Panc1 (cell line): ENCODE results near the gene NTRK3.

ENCODE experiments used
- POLR2AphosphoS5 ChIP-seq: IDR thresholded peaks from 2 replicates; pipeline ENCODE4 v1.6.1; 2012; ENCODE audit warnings: mild to moderate bottlenecking, low read depth, low read length, moderate library complexity
- TF ChIP-seq, protein P1 (sequence below): fragments of 450-650 bp; IDR thresholded peaks from 2 replicates; pipeline ENCODE4 v1.5.1; 2017; ENCODE audit warnings: mild to moderate bottlenecking
- TF ChIP-seq, protein P2 (sequence below), 2 experiments: IDR thresholded peaks; 2 replicates each; pipeline ENCODE4 v1.6.1; 2011 to 2012; ENCODE audit warnings: low read depth in 2 of 2, control low read depth in 1 of 2, low read length in 1 of 2, mild to moderate bottlenecking in 1 of 2, moderate library complexity in 1 of 2; ENCODE audit not compliant: insufficient read depth in 1 of 2

DNA sequence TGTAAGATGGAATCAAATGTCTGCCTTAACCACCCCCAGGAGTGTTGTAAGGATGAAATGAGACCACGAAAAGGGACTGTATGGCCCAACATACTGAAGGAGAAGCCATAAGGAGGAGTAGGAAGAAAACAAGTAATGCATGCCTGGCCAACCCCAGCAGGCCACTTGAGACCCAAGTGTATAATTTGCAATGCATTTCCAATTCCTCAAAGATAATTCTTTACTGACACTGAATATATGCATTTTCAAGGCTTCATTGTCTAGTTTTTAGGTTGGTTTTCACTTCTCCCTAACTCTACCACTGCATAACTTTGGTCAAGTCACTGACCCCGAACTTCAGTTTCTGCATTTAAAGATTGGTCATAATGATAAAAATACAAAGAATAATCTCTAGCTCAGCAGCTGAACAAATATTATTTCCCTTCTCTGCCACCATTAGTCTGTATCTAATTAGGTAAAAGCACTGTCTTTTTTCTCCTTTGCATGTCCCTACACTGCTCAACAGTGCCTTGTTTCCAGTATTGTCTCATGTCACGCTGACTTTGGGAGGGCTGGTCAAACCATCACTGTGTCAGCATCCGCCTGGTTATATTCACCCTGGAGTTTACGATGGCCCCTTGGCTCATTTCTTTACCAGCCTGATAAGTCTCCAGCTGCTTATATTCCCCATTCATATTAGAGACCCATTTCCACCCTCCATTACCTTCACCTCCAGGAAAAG lies 378.6 kb downstream of the NTRK3 start:
- TF ChIP-seq POLR2AphosphoS5 = no peak
- TF ChIP-seq, protein P1, sequence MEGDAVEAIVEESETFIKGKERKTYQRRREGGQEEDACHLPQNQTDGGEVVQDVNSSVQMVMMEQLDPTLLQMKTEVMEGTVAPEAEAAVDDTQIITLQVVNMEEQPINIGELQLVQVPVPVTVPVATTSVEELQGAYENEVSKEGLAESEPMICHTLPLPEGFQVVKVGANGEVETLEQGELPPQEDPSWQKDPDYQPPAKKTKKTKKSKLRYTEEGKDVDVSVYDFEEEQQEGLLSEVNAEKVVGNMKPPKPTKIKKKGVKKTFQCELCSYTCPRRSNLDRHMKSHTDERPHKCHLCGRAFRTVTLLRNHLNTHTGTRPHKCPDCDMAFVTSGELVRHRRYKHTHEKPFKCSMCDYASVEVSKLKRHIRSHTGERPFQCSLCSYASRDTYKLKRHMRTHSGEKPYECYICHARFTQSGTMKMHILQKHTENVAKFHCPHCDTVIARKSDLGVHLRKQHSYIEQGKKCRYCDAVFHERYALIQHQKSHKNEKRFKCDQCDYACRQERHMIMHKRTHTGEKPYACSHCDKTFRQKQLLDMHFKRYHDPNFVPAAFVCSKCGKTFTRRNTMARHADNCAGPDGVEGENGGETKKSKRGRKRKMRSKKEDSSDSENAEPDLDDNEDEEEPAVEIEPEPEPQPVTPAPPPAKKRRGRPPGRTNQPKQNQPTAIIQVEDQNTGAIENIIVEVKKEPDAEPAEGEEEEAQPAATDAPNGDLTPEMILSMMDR = no peak
- TF ChIP-seq, protein P2, sequence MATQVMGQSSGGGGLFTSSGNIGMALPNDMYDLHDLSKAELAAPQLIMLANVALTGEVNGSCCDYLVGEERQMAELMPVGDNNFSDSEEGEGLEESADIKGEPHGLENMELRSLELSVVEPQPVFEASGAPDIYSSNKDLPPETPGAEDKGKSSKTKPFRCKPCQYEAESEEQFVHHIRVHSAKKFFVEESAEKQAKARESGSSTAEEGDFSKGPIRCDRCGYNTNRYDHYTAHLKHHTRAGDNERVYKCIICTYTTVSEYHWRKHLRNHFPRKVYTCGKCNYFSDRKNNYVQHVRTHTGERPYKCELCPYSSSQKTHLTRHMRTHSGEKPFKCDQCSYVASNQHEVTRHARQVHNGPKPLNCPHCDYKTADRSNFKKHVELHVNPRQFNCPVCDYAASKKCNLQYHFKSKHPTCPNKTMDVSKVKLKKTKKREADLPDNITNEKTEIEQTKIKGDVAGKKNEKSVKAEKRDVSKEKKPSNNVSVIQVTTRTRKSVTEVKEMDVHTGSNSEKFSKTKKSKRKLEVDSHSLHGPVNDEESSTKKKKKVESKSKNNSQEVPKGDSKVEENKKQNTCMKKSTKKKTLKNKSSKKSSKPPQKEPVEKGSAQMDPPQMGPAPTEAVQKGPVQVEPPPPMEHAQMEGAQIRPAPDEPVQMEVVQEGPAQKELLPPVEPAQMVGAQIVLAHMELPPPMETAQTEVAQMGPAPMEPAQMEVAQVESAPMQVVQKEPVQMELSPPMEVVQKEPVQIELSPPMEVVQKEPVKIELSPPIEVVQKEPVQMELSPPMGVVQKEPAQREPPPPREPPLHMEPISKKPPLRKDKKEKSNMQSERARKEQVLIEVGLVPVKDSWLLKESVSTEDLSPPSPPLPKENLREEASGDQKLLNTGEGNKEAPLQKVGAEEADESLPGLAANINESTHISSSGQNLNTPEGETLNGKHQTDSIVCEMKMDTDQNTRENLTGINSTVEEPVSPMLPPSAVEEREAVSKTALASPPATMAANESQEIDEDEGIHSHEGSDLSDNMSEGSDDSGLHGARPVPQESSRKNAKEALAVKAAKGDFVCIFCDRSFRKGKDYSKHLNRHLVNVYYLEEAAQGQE (IDR thresholded peaks at IDR 0.05; ENCODE audit: insufficient read depth in 1 of 2, low read depth in 2 of 2, low read length in 1 of 2) = no peak
